HG03025 (cell line): ENCODE data around the gene COL23A1.

Experiments
- ATAC-seq: cut with Tn5 transposase; IDR thresholded peaks from one replicate; pipeline ENCODE4 v1.9.1; 2021; ENCODE audit warnings: mild to moderate bottlenecking, moderate library complexity; ENCODE audit not compliant: unreplicated experiment, low FRiP score

COL23A1 gene

GRCh38 chr5:178536541-178537466 lies 53.4 kb downstream of the COL23A1 start:
- ATAC-seq = no peak

GRCh38 chr5:178535299-178536175 lies 54.7 kb downstream of the COL23A1 start:
- ATAC-seq = no peak

- ATAC-seq = no peak
Observed at GRCh38 chr5:178533136-178533535, 57.1 kb downstream of the COL23A1 start.

- no peak for ATAC-seq
Observed at GRCh38 chr5:178532666-178533065, 57.5 kb downstream of the COL23A1 start.

- ATAC-seq = no peak
Observed at GRCh38 chr5:178532236-178532635, 58.0 kb downstream of the COL23A1 start.

GRCh38 chr5:178531786-178532185 lies 58.4 kb downstream of the COL23A1 start:
- ATAC-seq = no peak

- ATAC-seq = no peak
Observed at GRCh38 chr5:178530526-178530925, 59.7 kb downstream of the COL23A1 start.

- no peak for ATAC-seq
Observed at GRCh38 chr5:178529080-178529479, 61.1 kb downstream of the COL23A1 start.

GRCh38 chr5:178527458-178528307 lies 62.5 kb downstream of the COL23A1 start:
- ATAC-seq = no peak

GRCh38 chr5:178526773-178527457 lies 63.3 kb downstream of the COL23A1 start:
- no peak for ATAC-seq

GRCh38 chr5:178525906-178526732 lies 64.1 kb downstream of the COL23A1 start:
- ATAC-seq = no peak

- ATAC-seq = no peak
Observed at GRCh38 chr5:178524093-178524882, 65.9 kb downstream of the COL23A1 start.

- no peak for ATAC-seq
Observed at GRCh38 chr5:178522361-178522760, 67.8 kb downstream of the COL23A1 start.

GRCh38 chr5:178520851-178521250 lies 69.3 kb downstream of the COL23A1 start:
- no peak for ATAC-seq

GRCh38 chr5:178519804-178520203 lies 70.4 kb downstream of the COL23A1 start:
- ATAC-seq = no peak

GRCh38 chr5:178519155-178519554 lies 71.0 kb downstream of the COL23A1 start:
- no peak for ATAC-seq

- ATAC-seq = no peak
Observed at GRCh38 chr5:178516504-178517235, 73.5 kb downstream of the COL23A1 start.
